HG02870 (cell line): ENCODE results near the gene ZNF425.
"Not testable (repeated sequence)": the region's sequence is repeated elsewhere in the genome, so short reads cannot be mapped to it uniquely, and the experiment has no call there.

Source experiments
- ATAC-seq: cut with Tn5 transposase; IDR thresholded peaks from one replicate; pipeline ENCODE4 v1.9.1; 2021; ENCODE audit warnings: mild to moderate bottlenecking, moderate library complexity; ENCODE audit not compliant: unreplicated experiment

Gene ZNF425

GRCh38 chr7:149136118-149136517 is 10.0 kb upstream of the ZNF425 start:
- no peak for ATAC-seq

GRCh38 chr7:149133028-149133710 is 7.0 kb upstream of the ZNF425 start:
- ATAC-seq = no peak

DNA sequence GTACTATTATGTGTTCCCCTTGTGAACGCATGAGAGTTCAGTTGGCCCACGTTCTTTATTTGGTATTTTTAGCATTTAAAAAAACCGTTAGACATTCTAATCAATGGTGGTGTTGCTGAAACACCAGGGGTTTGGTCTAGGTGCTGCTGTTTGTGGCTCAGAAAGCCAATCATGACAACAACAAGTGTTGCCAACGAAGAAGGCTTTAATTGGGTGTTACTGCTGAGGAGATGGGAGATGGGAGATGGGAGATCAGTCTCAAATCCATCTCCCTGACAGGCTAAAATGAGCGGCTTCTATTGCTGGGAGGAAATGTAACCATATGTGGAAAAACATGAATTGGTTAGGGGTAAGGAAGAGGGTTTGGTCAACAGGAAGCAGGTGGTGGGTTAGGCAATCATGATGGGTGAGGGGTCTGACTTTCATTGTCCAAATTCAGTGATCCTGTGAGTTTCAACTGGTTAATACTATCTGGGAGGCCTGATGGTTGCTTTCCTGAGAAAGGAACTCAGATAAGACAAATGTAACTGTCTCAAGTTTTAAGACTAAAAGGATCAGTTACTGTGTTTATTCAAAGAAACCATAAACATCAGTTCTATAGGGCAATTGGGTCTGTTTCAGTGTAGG is 4.6 kb upstream of the ZNF425 start:
- no peak for ATAC-seq

DNA sequence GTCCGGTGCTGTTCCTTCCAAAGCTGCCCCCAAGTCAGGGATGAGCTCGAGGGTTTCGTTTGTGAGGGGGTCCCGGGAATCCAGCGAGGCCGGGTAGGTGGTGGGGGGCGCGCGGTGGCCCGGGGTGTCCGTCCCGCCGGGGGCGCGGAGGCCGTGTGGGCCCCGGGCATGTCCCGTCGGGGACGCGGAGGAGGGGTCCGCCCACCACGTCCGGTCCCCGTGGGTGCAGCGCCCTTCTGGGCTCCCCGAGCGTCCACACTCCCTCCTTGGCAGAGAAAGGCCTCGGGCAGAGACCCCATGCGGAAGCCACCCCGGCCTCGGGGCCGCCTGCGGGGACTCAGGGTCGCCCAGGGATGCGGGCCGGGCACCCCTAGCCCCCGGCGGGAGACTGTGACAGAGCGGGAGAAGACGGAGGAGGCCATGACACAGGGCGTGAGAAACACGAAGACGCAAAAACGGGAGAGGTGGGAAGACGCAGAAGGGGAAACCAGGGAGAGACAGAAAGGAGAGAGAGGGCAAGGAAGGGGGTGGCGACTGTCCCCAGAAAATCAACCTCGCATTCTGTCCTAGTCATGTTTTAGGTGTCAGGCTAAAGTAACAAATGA is 640 bp upstream of the ZNF425 start:
- peak; percentile 31 for ATAC-seq

GRCh38 chr7:149125189-149125862 is 798 bp downstream of the ZNF425 start:
- no peak for ATAC-seq

GRCh38 chr7:149109969-149110368 is 16.2 kb downstream of the ZNF425 start:
- no peak for ATAC-seq

DNA sequence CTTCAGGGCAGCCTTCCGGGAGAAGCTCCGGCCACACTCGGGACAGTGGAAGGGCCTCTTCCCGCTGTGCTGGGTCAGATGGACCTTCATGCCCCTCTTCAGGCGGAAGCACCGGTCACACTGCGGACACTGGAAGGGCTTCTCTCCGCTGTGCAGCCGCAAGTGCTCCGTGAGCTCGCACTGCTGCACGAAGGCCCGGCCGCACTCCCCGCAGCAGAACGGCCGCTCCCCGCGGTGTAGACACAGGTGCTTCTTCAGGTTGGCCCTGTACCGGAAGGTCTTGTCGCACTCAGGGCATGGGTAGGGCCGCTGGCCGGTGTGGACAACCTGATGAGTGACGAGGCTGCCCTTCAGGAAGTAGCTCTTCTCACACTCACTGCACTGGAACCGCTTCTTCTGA is 21.4 kb downstream of the ZNF425 start:
- no peak for ATAC-seq

- ATAC-seq = no peak
Measured at GRCh38 chr7:149104214-149104613, 21.9 kb downstream of the ZNF425 start.

DNA sequence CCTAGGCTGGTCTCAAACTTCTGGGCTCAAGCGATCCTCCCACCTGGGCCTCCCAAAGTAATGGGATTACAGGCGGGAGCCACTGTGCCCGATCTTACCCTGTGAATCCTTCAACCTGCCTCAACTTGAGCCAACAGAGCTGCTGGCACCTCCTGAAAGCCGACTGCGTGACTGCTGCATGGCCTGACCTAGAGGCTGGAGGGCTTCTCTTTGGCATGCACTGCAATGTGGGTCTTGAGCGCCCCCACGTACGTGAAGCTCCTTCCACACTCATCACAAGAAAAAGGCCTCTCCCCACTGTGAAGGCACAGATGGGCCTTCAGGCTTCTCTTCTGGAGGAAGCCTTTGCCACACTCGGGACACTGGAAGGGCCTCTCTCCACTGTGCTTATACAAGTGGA is 22.7 kb downstream of the ZNF425 start:
- ATAC-seq = no peak

GRCh38 chr7:149102666-149103065 is 23.5 kb downstream of the ZNF425 start:
- ATAC-seq = no peak

GRCh38 chr7:149100821-149101220 is 25.3 kb downstream of the ZNF425 start:
- ATAC-seq = no peak

DNA sequence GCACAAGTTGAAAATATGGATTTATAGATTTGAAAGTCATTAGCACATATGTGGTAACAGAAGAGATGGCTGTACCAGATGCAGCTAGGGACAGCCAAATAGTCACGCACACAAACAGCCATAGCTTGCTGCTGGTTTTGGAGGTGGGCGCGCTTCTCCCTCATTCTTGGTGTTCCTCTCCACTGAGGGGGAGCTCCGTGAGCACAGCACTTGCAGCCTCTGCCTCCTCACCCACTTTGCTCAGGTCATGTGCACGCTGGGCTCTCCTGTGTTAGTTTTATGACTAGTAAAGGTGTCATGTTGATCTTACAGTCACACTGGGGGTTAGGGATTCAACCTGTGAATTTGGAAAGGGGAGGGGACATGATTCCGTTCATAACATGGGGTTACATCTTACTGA is 27.1 kb downstream of the ZNF425 start:
- no peak for ATAC-seq

DNA sequence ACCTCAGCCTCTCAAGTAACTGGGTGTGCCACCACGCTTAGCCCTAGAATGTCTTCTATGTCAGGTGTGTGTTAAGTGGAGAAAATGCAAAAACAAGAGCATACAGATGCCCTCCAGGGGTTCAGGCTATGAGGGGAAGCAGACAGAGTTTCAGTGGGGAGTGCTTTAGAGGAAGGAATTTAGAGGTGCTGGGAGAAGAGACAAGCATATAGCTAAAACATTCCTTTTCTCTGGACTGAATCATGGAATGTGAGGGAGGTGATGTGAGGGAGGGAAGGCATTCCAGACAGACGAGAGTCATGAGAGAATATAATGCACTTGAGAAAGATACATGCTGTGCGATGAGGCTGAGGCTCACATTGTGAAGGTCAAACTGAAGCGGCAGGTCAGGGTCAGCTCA is 29.0 kb downstream of the ZNF425 start:
- ATAC-seq = no peak

- no peak for ATAC-seq
Measured at GRCh38 chr7:149093228-149093627, 32.9 kb downstream of the ZNF425 start.

- ATAC-seq = not testable (repeated sequence)
Measured at GRCh38 chr7:149092244-149092643, 33.9 kb downstream of the ZNF425 start.

DNA sequence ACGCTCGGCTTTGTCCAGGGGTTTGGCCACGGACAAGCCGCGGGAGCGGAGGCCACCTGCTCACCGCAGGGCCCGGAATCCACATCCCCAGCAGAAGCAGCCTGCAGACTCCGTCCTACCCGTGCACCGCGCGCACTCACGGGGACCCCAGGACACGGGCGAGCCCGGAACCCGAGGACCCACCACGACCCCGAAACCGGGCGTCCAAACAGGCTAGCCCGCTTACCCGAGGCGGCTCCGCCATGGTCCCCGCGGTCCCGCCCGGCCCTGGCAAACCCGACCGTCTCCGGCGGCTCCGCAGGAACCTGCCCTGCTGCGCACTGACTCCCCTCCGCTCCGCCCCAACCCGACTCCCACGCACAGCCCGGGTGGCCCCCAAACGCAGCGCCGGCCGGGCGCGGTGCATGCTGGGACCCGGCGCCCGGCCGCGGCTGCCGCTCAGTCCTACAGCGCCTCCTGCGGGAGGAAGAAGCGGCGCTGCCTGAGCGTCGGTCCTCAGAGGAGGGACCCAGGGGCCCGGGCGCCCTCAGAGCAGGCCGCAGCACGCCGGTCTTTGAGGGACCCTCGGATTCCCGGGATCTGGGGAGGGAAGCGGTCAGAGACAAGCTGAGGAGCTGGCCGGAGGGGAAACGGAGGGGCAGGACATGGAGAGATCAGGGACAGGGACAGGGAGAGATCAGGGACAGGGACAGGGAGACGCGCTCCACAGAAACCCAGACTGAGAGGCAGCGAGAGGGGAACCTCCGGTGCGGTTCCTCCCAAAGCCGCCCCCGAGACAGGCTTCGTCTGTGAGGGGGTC is 35.5 kb downstream of the ZNF425 start, which contains the start of gene ZNF786:
TSS of gene ZNF786 (minus strand) at position 322 of the 799 bp plus-strand sequence. CDS start at position 244, 78 bp downstream.
- peak; percentile 73 for ATAC-seq

GRCh38 chr7:149087376-149087775 is 38.7 kb downstream of the ZNF425 start:
- no peak for ATAC-seq

GRCh38 chr7:149085866-149086265 is 40.3 kb downstream of the ZNF425 start:
- no peak for ATAC-seq

DNA sequence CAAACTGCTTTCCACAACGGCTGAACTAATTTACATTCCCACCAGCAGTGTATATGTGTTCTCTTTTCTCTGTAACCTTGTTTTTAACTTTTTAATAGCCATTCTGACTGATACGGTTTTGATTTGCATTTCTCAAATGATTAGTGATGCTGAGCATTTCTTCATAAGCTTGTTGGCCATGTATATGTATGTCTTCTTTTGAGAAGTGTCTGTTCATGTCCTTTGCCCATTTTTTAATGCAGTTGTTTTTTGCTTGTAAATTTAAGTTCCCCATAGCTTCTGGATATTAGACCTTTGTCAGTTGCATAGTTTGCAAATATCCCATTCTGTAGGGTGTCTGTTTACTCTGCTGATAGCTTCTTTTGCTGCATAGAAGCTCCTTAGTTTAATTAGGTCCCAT is 41.7 kb downstream of the ZNF425 start:
- ATAC-seq = no peak

DNA sequence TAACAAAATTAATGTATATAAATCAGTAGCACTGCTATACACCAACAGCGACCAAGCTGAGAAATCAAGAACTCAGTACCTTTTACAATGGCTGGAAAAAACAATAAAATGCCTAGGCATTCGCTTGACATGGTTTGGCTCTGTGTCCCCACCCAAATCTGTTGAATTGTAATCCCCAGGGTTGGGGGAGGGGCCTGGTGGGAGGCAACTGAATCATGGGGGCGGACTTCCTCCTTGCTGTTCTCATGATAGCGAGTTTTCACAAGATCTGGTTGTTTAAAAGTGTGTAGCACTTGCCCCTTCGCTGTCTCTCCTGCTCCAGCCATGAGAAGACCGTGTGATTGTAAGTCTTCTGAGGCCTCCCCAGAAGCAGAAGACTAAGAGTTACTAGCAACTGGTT is 44.2 kb downstream of the ZNF425 start:
- no peak for ATAC-seq

DNA sequence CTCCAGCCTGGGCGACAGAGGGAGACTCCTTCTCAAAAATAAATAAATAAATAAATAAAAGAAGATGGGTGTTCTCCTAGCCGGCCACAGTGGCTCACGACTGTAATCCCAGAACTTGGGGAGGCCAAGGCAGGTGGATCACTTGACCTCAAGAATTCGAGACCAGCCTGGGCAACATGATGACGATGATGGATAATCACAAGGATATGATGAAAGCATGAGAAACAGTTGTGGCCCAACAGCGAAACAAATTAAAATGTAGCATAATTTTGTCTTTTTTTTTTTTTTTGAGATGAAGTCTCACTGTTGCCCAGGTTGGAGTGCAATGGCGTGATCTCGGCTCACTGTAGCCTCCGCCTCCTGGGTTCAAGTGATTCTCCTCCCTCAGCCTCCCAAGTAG is 48.5 kb downstream of the ZNF425 start:
- ATAC-seq = no peak
